CD8-positive, alpha-beta memory T cell (primary cell): ENCODE measurements around the gene BLOC1S3. TPM values are rescaled to one million over a fixed set of nuclear protein-coding genes. Genes with fewer than 3 reads are reported as not detected.
"Not testable (repeated sequence)": the region's sequence is repeated elsewhere in the genome, so short reads cannot be mapped to it uniquely, and the experiment has no call there.

ENCODE experiments used
- CTCF ChIA-PET: fragments of 350-600 bp; sonication (Branson Sonifier 250); formaldehyde crosslinking; loops from one replicate; lab custom pipeline; 2021; ENCODE audit warnings: antibody characterized with exemption; lab: Charles Lee
- POLR2A ChIA-PET: fragments of 350-600 bp; sonication (Branson Sonifier 250); formaldehyde crosslinking; loops from one replicate; lab custom pipeline; 2021; ENCODE audit warnings: antibody characterized with exemption; lab: Charles Lee
- DNase-seq, 5 donors: peaks; one replicate each; pipeline versions ENCODE4 v3.0.0 to v3.0.0-alpha.2; 2020 to 2022; ENCODE audit warnings: mixed read lengths in 1 of 5
- H3K27ac ChIP-seq: one replicate; pipeline ENCODE4 v1.7.0; 2013; ENCODE audit warnings: low read depth, mild to moderate bottlenecking, low read length, moderate library complexity
- H3K27me3 ChIP-seq: 2 replicates; pipeline ENCODE4 v1.7.0; 2013; ENCODE audit warnings: low read length, mild to moderate bottlenecking; ENCODE audit not compliant: insufficient read depth, poor library complexity, severe bottlenecking
- H3K36me3 ChIP-seq: 2 replicates; pipeline ENCODE4 v1.7.0; 2013; ENCODE audit warnings: mild to moderate bottlenecking, low read length, moderate library complexity; ENCODE audit not compliant: insufficient read depth
- H3K4me1 ChIP-seq: 2 replicates; pipeline ENCODE4 v1.7.0; 2013; ENCODE audit warnings: mild to moderate bottlenecking, low read length, moderate library complexity; ENCODE audit not compliant: insufficient read depth
- H3K4me3 ChIP-seq: 2 replicates; pipeline ENCODE4 v1.7.0; 2013; ENCODE audit warnings: mild to moderate bottlenecking, low read length
- H3K9me3 ChIP-seq: 2 replicates; pipeline ENCODE4 v1.7.0; 2013; ENCODE audit warnings: mild to moderate bottlenecking, low read length
- H3K27ac Mint-ChIP-seq, 8 donors: one replicate each; pipeline ENCODE4 v1.8.0; 2020 to 2021; ENCODE audit warnings: mixed read lengths in 8 of 8, mild to moderate bottlenecking in 6 of 8, inconsistent platforms in 3 of 8, moderate library complexity in 3 of 8
- H3K27me3 Mint-ChIP-seq, 2 donors: one replicate each; pipeline ENCODE4 v1.8.0; 2020 to 2021; ENCODE audit warnings: mixed read lengths in 2 of 2, mild to moderate bottlenecking in 1 of 2, moderate library complexity in 1 of 2
- H3K36me3 Mint-ChIP-seq, 3 donors: one replicate each; pipeline ENCODE4 v1.8.0; 2020 to 2021; ENCODE audit warnings: mixed read lengths in 3 of 3, inconsistent platforms in 1 of 3, mild to moderate bottlenecking in 1 of 3
- H3K4me1 Mint-ChIP-seq, 3 donors: one replicate each; pipeline ENCODE4 v1.8.0; 2020 to 2021; ENCODE audit warnings: mixed read lengths in 3 of 3, inconsistent platforms in 1 of 3, mild to moderate bottlenecking in 1 of 3
- H3K4me3 Mint-ChIP-seq, 7 donors: one replicate each; pipeline ENCODE4 v1.8.0; 2020 to 2021; ENCODE audit warnings: mixed read lengths in 7 of 7, mild to moderate bottlenecking in 6 of 7, moderate library complexity in 4 of 7, inconsistent platforms in 2 of 7
- H3K9me3 Mint-ChIP-seq, 5 donors: one replicate each; pipeline ENCODE4 v1.8.0; 2020 to 2022; ENCODE audit warnings: mixed read lengths in 5 of 5, mild to moderate bottlenecking in 3 of 5, moderate library complexity in 2 of 5, inconsistent platforms in 1 of 5
- polyA plus RNA-seq: library from polyadenylated mRNA; unstranded; fragments of 300-500 nt; fragmentation: Illumina TruSeq; gene quantifications from one replicate; pipeline ENCODE4 v1.2.3, GENCODE V29; 2021
- total RNA-seq, 2 experiments: library from RNA; stranded (reverse); gene quantifications; one replicate each; pipeline ENCODE4 v1.2.3, GENCODE V29; 2021

BLOC1S3 gene
- total and polyA plus RNA-seq, 3 experiments from 2014 or later = 12.4 to 19.9 (median 12.4) TPM

- Mint-ChIP-seq H3K36me3 (no peaks in the 10 kb centered on the region), H3K27ac (no peak overlapping the region), H3K9me3 (no peaks in the 10 kb centered on the region), H3K4me1 (peaks cover 1 to 4% (median 4%) of the 10 kb centered on the region in 3 donors), H3K27me3 (peaks cover 34 to 53% of the 10 kb centered on the region in 2 donors), H3K4me3 (no peak overlapping the region)
- CTCF ChIA-PET = no interaction called here
- POLR2A ChIA-PET = no interaction called here
- Histone ChIP-seq H3K4me1 (no peaks in the 10 kb centered on the region), H3K9me3 (no peaks in the 10 kb centered on the region), H3K36me3 (no peaks in the 10 kb centered on the region), H3K4me3 (no peak overlapping the region), H3K27me3 (no peaks in the 10 kb centered on the region), H3K27ac (no peak overlapping the region)
- DNase-seq = no peak
Observed at GRCh38 chr19:45217957-45218334, 39.4 kb downstream of the BLOC1S3 start.

DNA sequence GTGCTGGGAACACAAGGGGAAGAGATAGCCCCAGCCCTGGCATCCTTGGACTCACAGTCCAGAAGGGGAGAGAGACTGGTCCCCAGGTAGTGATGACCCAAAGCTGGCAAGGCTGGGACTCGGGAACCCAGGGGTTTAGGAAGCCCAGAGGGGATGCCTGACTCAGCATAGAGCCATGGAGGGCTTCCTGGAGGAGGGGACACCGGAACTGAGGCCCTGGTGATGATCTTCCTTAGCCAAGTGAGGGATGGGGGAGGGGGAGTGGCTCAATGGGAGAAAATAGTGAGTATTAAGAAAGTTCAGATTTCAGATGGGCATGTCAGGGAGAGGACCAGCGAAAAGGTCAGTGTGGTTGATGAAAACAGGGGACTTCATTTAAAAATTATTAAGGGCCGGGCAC, 39.8 kb downstream of the BLOC1S3 start:
- Mint-ChIP-seq H3K27ac (no peak overlapping the region), H3K27me3 (peaks cover 36 to 55% of the 10 kb centered on the region in 2 donors), H3K36me3 (no peaks in the 10 kb centered on the region), H3K4me1 (peaks cover 1 to 4% (median 4%) of the 10 kb centered on the region in 3 donors), H3K9me3 (no peaks in the 10 kb centered on the region), H3K4me3 (no peak overlapping the region)
- H3K4me1 ChIP-seq = no peaks in the 10 kb centered on the region
- ChIA-PET CTCF (no interaction called here), POLR2A (no interaction called here)
- H3K27me3 ChIP-seq = no peaks in the 10 kb centered on the region
- no peaks in the 10 kb centered on the region for H3K36me3 ChIP-seq
- no peak overlapping the region for H3K4me3 ChIP-seq
- H3K9me3 ChIP-seq = no peaks in the 10 kb centered on the region
- no peak for DNase-seq
- no peak overlapping the region for H3K27ac ChIP-seq

DNA sequence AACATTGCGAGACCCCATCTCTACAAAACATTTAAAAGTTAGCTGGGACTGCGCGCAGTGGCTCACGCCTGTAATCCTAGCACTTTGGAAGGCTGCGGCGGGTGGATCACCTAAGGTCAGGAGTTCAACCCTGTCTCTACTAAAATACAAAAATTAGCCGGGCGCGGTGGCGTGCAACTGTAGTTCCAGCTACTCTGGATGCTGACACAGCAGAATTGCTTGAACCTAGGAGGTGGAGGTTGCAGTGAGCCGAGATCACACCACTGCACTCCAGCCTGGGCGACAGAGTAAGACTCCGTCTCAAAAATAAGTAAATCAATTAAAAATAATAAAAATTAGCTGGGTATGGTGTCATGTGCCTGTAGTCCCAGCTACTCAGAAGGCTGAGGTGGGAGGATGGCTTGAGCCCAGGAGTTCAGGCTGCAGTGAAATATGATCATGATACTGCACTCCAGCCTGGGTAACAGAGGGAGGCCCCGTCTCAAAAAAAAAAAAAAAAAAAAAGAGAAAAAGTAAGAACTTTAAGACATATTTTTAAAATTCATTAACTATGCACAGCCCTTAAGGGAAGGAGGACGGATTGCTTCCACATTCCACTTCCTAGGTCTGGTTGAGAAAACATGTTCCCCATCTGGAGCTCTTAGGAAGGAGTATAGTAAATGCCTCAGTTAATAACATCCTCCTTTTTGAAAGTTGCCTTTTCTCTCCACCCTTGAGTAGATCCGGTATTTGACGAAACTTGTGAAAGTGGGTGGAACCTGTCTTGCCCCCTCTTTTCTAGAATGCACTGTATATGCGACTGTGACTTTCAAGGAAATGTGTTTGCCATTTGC, 40.5 kb downstream of the BLOC1S3 start:
- Histone ChIP-seq H3K27ac (no peak overlapping the region), H3K36me3 (no peaks in the 10 kb centered on the region), H3K27me3 (no peaks in the 10 kb centered on the region), H3K4me1 (no peaks in the 10 kb centered on the region), H3K4me3 (no peak overlapping the region), H3K9me3 (no peaks in the 10 kb centered on the region)
- DNase-seq = no peak
- H3K4me3 Mint-ChIP-seq = no peak overlapping the region
- no peaks in the 10 kb centered on the region for H3K9me3 Mint-ChIP-seq
- H3K27me3 Mint-ChIP-seq = peaks cover 33 to 55% of the 10 kb centered on the region in 2 donors
- H3K36me3 Mint-ChIP-seq = no peaks in the 10 kb centered on the region
- POLR2A ChIA-PET = no interaction called here
- no peak overlapping the region for H3K27ac Mint-ChIP-seq
- CTCF ChIA-PET = no interaction called here
- H3K4me1 Mint-ChIP-seq = peaks cover 1 to 4% (median 4%) of the 10 kb centered on the region in 3 donors

DNA sequence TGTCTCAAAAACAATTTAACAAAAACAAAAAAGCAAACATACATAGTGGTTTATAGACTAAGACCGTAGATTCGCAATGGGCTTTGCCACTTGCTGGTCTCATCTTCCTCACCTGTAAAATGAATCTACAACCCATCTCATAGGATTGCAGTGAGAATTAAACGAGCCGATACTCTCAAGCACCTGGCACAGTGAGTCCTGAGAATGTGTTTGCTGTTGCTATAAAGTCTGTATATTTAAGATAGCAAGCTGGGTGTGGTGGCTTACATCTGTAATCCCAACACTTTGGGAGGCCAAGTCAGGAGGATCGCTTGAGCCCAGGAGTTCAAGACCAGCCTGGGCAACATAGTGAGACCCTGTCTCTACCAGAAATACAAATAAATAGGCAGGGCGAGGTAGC, 44.1 kb downstream of the BLOC1S3 start:
- no peaks in the 10 kb centered on the region for H3K4me1 ChIP-seq
- H3K9me3 Mint-ChIP-seq = no peaks in the 10 kb centered on the region
- H3K27ac ChIP-seq = no peak overlapping the region
- no peaks in the 10 kb centered on the region for H3K27me3 ChIP-seq
- DNase-seq = no peak
- H3K27me3 Mint-ChIP-seq = peaks cover 24 to 41% of the 10 kb centered on the region in 2 donors
- H3K4me3 ChIP-seq = no peak overlapping the region
- H3K9me3 ChIP-seq = no peaks in the 10 kb centered on the region
- H3K4me1 Mint-ChIP-seq = no peaks in the 10 kb centered on the region
- no peak overlapping the region for H3K27ac Mint-ChIP-seq
- no peaks in the 10 kb centered on the region for H3K36me3 ChIP-seq
- ChIA-PET CTCF (no interaction called here), POLR2A (no interaction called here)
- H3K36me3 Mint-ChIP-seq = no peaks in the 10 kb centered on the region
- peak overlapping the region in 1 of 7 donors; percentile 1 for H3K4me3 Mint-ChIP-seq

DNA sequence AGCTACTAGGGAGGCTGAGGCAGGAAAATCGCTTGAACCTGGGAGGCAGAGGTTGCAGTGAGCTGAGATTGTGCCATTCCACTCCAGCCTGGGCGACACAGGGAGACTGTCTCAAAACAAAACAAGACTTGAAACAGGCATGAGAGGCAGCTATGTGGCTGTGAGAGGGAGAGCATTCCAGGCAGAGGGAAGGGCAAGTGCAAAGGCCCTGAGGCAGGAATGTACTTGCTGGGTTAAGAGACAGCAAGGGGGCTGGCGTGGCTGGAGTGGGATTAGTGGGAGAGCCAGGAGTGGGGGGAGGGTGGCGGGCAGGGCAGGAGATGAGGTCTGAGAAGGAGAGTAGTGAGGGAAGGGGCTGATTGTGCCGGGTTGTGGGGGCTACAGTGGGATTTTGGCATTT, 45.3 kb downstream of the BLOC1S3 start:
- H3K4me1 ChIP-seq = no peaks in the 10 kb centered on the region
- H3K36me3 ChIP-seq = no peaks in the 10 kb centered on the region
- Mint-ChIP-seq H3K4me3 (no peak overlapping the region), H3K9me3 (no peaks in the 10 kb centered on the region), H3K27ac (no peak overlapping the region), H3K27me3 (peaks cover 21 to 34% of the 10 kb centered on the region in 2 donors), H3K4me1 (no peaks in the 10 kb centered on the region), H3K36me3 (no peaks in the 10 kb centered on the region)
- CTCF ChIA-PET = no interaction called here
- no peak overlapping the region for H3K27ac ChIP-seq
- DNase-seq = no peak
- H3K4me3 ChIP-seq = no peak overlapping the region
- no peaks in the 10 kb centered on the region for H3K27me3 ChIP-seq
- no peaks in the 10 kb centered on the region for H3K9me3 ChIP-seq
- POLR2A ChIA-PET = no interaction called here

DNA sequence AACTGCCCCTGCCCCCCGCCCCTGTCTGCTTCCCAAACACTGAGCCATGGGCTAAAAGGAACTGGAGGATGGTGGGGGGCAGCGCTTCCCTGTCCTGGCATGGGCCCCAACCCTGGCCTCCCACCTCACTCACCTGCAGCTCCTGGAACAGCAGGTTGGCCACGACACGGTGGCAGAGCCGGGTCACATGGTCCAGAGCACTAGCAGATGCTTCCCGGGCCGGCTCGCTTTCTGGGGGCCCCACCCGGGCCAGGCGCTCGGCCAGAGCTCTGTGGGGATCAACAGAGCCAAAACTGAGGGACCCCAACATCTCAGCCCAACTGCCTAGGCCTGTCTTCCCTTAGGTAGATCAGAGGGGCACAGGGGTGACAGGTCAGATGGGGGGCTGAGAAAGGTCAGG, 46.1 kb downstream of the BLOC1S3 start:
- Histone ChIP-seq H3K36me3 (no peaks in the 10 kb centered on the region), H3K9me3 (no peaks in the 10 kb centered on the region), H3K27ac (no peak overlapping the region), H3K4me3 (no peak overlapping the region), H3K27me3 (no peaks in the 10 kb centered on the region), H3K4me1 (no peaks in the 10 kb centered on the region)
- ChIA-PET POLR2A (interaction anchor here (0.6 kb wide), 1 partner anchor 251 kb away, joined by 5 read pairs; no protein-coding TSS in a partner anchor), CTCF (no interaction called here)
- no peak overlapping the region for H3K4me3 Mint-ChIP-seq
- H3K27me3 Mint-ChIP-seq = peaks cover 20 to 29% of the 10 kb centered on the region in 2 donors
- H3K4me1 Mint-ChIP-seq = no peaks in the 10 kb centered on the region
- H3K27ac Mint-ChIP-seq = no peak overlapping the region
- H3K36me3 Mint-ChIP-seq = no peaks in the 10 kb centered on the region
- no peak for DNase-seq
- no peaks in the 10 kb centered on the region for H3K9me3 Mint-ChIP-seq

GRCh38 chr19:45229056-45229455, 50.5 kb downstream of the BLOC1S3 start:
- H3K36me3 Mint-ChIP-seq, POLR2A ChIA-PET, H3K4me1 ChIP-seq, CTCF ChIA-PET, H3K9me3 Mint-ChIP-seq, H3K27ac Mint-ChIP-seq, H3K4me3 Mint-ChIP-seq, DNase-seq, H3K27ac ChIP-seq, H3K27me3 ChIP-seq, H3K9me3 ChIP-seq, H3K4me3 ChIP-seq, H3K36me3 ChIP-seq, H3K4me1 Mint-ChIP-seq: not testable (repeated sequence)
- peaks cover 19 to 28% of the 10 kb centered on the region in 2 donors for H3K27me3 Mint-ChIP-seq
